Fibroblast of peridontal ligament (primary cell): ENCODE measurements around the gene TEC.

Experiments
- DNase-seq: peaks from one replicate; pipeline ENCODE4 v3.0.0-alpha.2; 2010; ENCODE audit errors: extremely low read depth

Gene TEC

GRCh38 chr4:48163746-48164145 lies 105.9 kb downstream of the TEC start:
- no peak for DNase-seq

GRCh38 chr4:48162162-48162561 lies 107.5 kb downstream of the TEC start:
- peak; percentile 60 for DNase-seq

GRCh38 chr4:48157271-48157670 lies 112.4 kb downstream of the TEC start:
- no peak for DNase-seq

- no peak for DNase-seq
Measured at GRCh38 chr4:48156423-48156822, 113.2 kb downstream of the TEC start.

- DNase-seq, result no peak
Measured at GRCh38 chr4:48153791-48154550, 115.7 kb downstream of the TEC start.

GRCh38 chr4:48152259-48152658 lies 117.4 kb downstream of the TEC start:
- DNase-seq, result no peak

- DNase-seq, result no peak
Measured at GRCh38 chr4:48149827-48150370, 119.7 kb downstream of the TEC start.

- DNase-seq, result no peak
Measured at GRCh38 chr4:48147621-48148020, 122.0 kb downstream of the TEC start.

GRCh38 chr4:48141048-48141447 lies 128.6 kb downstream of the TEC start:
- DNase-seq, result peak; percentile 79

- peak; percentile 64 for DNase-seq
Measured at GRCh38 chr4:48139691-48140090, 129.9 kb downstream of the TEC start.

GRCh38 chr4:48138936-48139335 lies 130.7 kb downstream of the TEC start:
- DNase-seq, result no peak

- DNase-seq, result no peak
Measured at GRCh38 chr4:48138511-48138910, 131.1 kb downstream of the TEC start.

- DNase-seq, result no peak
Measured at GRCh38 chr4:48137846-48138245, 131.8 kb downstream of the TEC start.

- no peak for DNase-seq
Measured at GRCh38 chr4:48134081-48134480, 135.6 kb downstream of the TEC start, which contains the start of gene TXK. Gene TXK, minus strand, starts transcription at chr4:48134250. Its CDS starts 80 bp downstream, at chr4:48134170.

- DNase-seq, result peak; percentile 62
Measured at GRCh38 chr4:48133669-48134068, 136.0 kb downstream of the TEC start.

GRCh38 chr4:48131736-48132135 lies 137.9 kb downstream of the TEC start:
- no peak for DNase-seq

- DNase-seq, result no peak
Measured at GRCh38 chr4:48130100-48130499, 139.5 kb downstream of the TEC start.

- DNase-seq, result no peak
Measured at GRCh38 chr4:48129307-48130014, 140.2 kb downstream of the TEC start.

- peak; percentile 98 for DNase-seq
Measured at GRCh38 chr4:48127682-48128404, 141.8 kb downstream of the TEC start.

- DNase-seq, result no peak
Measured at GRCh38 chr4:48127231-48127630, 142.4 kb downstream of the TEC start.

GRCh38 chr4:48126621-48127020 lies 143.0 kb downstream of the TEC start:
- DNase-seq, result no peak

- no peak for DNase-seq
Measured at GRCh38 chr4:48124870-48125269, 144.8 kb downstream of the TEC start.
